Esophagus muscularis mucosa (tissue), 4 donors: ENCODE results near the gene SIGLEC1. TPM values are rescaled to one million over a fixed set of nuclear protein-coding genes. Genes with fewer than 3 reads are reported as not detected.

Source experiments
- DNase-seq: peaks from one replicate; pipeline ENCODE4 v3.0.0-alpha.2; 2017; ENCODE audit errors: extremely low spot score
- H3K27ac ChIP-seq, 4 donors: fragments of 200-600 bp; sonication (generic); replicated peaks in 1 of 4; 1 replicate in 3 of 4; 2 replicates in 1 of 4; pipeline ENCODE4 v1.5.1; 2016 to 2019; ENCODE audit warnings: mild to moderate bottlenecking in 1 of 4
- H3K27me3 ChIP-seq, 4 donors: fragments of 200-600 bp; sonication (generic); one replicate each; pipeline versions ENCODE4 v1.5.1 to v1.6.0; 2016 to 2019
- H3K36me3 ChIP-seq, 4 donors: fragments of 200-600 bp; sonication (generic); one replicate each; pipeline ENCODE4 v1.5.1; 2016 to 2019
- H3K4me1 ChIP-seq, 4 donors: fragments of 200-600 bp; sonication (generic); one replicate each; pipeline ENCODE4 v1.5.1; 2016 to 2019
- H3K4me3 ChIP-seq, 4 donors: fragments of 200-600 bp; sonication (generic); 1 replicate in 2 of 4; 2 replicates in 2 of 4; pipeline ENCODE4 v1.5.1; 2016 to 2019; ENCODE audit warnings: mild to moderate bottlenecking in 4 of 4, moderate library complexity in 1 of 4
- H3K9me3 ChIP-seq, 4 donors: fragments of 200-600 bp; sonication (generic); 1 replicate in 3 of 4; 2 replicates in 1 of 4; pipeline ENCODE4 v1.5.1; 2016 to 2019
- CTCF ChIP-seq, 3 experiments: fragments of 200-600 bp in 2 of 3; fragments of 450-650 bp in 1 of 3; sonication (generic) in 2 of 3; IDR thresholded peaks; one replicate each; pipeline ENCODE4 v1.5.1; 2017 to 2019; ENCODE audit warnings: antibody characterized with exemption in 3 of 3, mild to moderate bottlenecking in 2 of 3, moderate library complexity in 1 of 3
- EP300 ChIP-seq: sonication (generic); formaldehyde crosslinking; IDR thresholded peaks from one replicate; pipeline ENCODE4 v1.6.1; 2017; ENCODE audit warnings: antibody characterized with exemption
- POLR2A ChIP-seq: fragments of 450-650 bp; IDR thresholded peaks from one replicate; pipeline ENCODE4 v1.6.1; 2017; ENCODE audit warnings: antibody characterized with exemption, moderate library complexity, mild to moderate bottlenecking, low read depth
- POLR2AphosphoS5 ChIP-seq, 2 donors: sonication (generic); formaldehyde crosslinking; IDR thresholded peaks; one replicate each; pipeline ENCODE4 v1.6.1; 2017; ENCODE audit warnings: antibody characterized with exemption in 2 of 2
- WGBS: methylation state at CpG from one replicate; pipeline ENCODE4 v1.1.5; 2018; 5-methylcytosine and 5-hydroxymethylcytosine counted together
- intact Hi-C: fragments of 100-400 bp; cut with DNase I; formaldehyde crosslinking; loops from one replicate; pipeline ENCODE4 v1.15.1; 2023
- total RNA-seq, 4 donors: library from RNA; depleted of rRNA; stranded (reverse); fragments of >200 nt; gene quantifications; one replicate each; pipeline versions ENCODE4 v1.1.0 to v1.2.1, GENCODE V29; 2016

SIGLEC1 gene
- total RNA-seq, 4 donors from 2014 or later, result 13.1 to 18.7 (median 13.8) TPM

GRCh38 chr20:3743251-3743650 lies 30.9 kb upstream of the SIGLEC1 start:
- peaks cover 0 to 74% (median 10%) of the 10 kb centered on the region in 4 donors for H3K36me3 ChIP-seq
- intact Hi-C loops, result no loop called here
- peaks cover 26 to 31% (median 29%) of the 10 kb centered on the region in 4 donors for H3K4me1 ChIP-seq
- H3K27ac ChIP-seq, result no peak overlapping the region
- no peaks in the 10 kb centered on the region for H3K9me3 ChIP-seq
- no peak overlapping the region for H3K4me3 ChIP-seq
- TF ChIP-seq POLR2A, result no peak
- TF ChIP-seq EP300, result no peak
- TF ChIP-seq POLR2AphosphoS5 (IDR thresholded peaks at IDR 0.05), result no peak
- TF ChIP-seq CTCF (IDR thresholded peaks at IDR 0.05), result no peak
- H3K27me3 ChIP-seq, result peaks cover 0 to 15% (median 0%) of the 10 kb centered on the region in 4 donors
- WGBS, result 79% methylated on average over 2 of the region's 2 CpGs
- DNase-seq, result no peak

- no peaks in the 10 kb centered on the region for H3K9me3 ChIP-seq
- no peak for DNase-seq
- intact Hi-C loops, result no loop called here
- TF ChIP-seq CTCF (IDR thresholded peaks at IDR 0.05) (no peak), POLR2A (no peak), EP300 (no peak)
- H3K4me1 ChIP-seq, result peaks cover 32 to 36% (median 35%) of the 10 kb centered on the region in 4 donors
- peaks cover 0 to 15% (median 0%) of the 10 kb centered on the region in 4 donors for H3K27me3 ChIP-seq
- no peak overlapping the region for H3K27ac ChIP-seq
- no peak overlapping the region for H3K4me3 ChIP-seq
- peaks cover 0 to 68% (median 5%) of the 10 kb centered on the region in 4 donors for H3K36me3 ChIP-seq
- 67% methylated on average over 5 of the region's 7 CpGs for WGBS
Measured at GRCh38 chr20:3741836-3742458, 29.5 kb upstream of the SIGLEC1 start.

DNA sequence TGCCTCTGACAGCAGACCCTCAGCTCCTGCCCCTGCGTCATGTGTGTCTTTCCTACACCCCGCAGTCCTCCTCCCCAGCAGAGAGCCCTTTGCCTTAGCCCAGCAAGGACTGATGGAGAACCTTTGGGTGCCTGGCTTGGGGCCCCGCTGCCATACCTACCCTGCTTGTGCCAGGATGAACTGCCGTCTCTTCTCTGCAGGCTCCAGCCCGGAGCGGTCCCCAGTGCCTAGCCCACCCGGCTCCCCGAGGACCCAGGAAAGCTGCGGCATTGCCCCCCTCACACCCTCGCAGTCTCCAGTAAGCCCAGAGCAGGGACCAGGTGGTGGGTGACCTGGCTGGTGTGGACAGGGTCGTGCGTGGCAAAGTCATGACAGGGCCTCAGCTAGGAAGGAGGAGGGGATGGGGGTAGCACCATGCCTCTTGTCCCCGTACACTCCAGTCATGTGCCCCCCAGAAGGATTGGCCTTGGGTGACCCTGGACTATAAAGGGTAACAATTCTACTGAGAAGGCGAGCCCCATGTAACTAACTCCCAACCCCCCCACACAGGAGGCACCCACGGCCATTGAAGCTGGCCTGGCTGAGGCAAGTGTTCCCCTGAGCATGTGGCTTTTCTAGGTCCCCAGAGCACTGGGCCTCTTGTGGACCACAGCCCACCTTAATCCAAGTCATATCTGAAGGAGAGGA lies 28.4 kb upstream of the SIGLEC1 start:
- Histone ChIP-seq H3K27ac (peak overlapping the region in 3 of 4 donors; percentile 61 to 73 (median 63)), H3K4me3 (no peak overlapping the region), H3K27me3 (peaks cover 0 to 13% (median 0%) of the 10 kb centered on the region in 4 donors), H3K9me3 (no peaks in the 10 kb centered on the region), H3K4me1 (peaks cover 32 to 46% (median 38%) of the 10 kb centered on the region in 4 donors), H3K36me3 (peaks cover 0 to 69% (median 4%) of the 10 kb centered on the region in 4 donors)
- intact Hi-C loops, result no loop called here
- TF ChIP-seq CTCF (IDR thresholded peaks at IDR 0.05), result no peak
- TF ChIP-seq POLR2AphosphoS5 (IDR thresholded peaks at IDR 0.05), result no peak
- TF ChIP-seq EP300, result no peak
- no peak for TF ChIP-seq POLR2A
- 93% methylated on average over 10 of the region's 15 CpGs for WGBS
- DNase-seq, result no peak

GRCh38 chr20:3739926-3740451 lies 27.6 kb upstream of the SIGLEC1 start:
- Histone ChIP-seq H3K4me3 (no peak overlapping the region), H3K36me3 (peaks cover 0 to 64% (median 2%) of the 10 kb centered on the region in 4 donors), H3K4me1 (peaks cover 29 to 51% (median 41%) of the 10 kb centered on the region in 4 donors), H3K9me3 (no peaks in the 10 kb centered on the region), H3K27ac (peak overlapping the region in 3 of 4 donors; percentile 61 to 73 (median 63)), H3K27me3 (peaks cover 0 to 6% (median 0%) of the 10 kb centered on the region in 4 donors)
- DNase-seq, result no peak
- intact Hi-C loops, result no loop called here
- TF ChIP-seq CTCF (IDR thresholded peaks at IDR 0.05), result no peak
- no peak for TF ChIP-seq EP300
- no peak for TF ChIP-seq POLR2AphosphoS5 (IDR thresholded peaks at IDR 0.05)
- no peak for TF ChIP-seq POLR2A
- WGBS, result 59% methylated on average over 4 of the region's 7 CpGs
